Ovary (tissue), 3 donors: ENCODE data around the gene SERPINB13.
"Not testable (repeated sequence)": the region's sequence is repeated elsewhere in the genome, so short reads cannot be mapped to it uniquely, and the experiment has no call there.

Source experiments
- EP300 ChIP-seq: sonication (generic); formaldehyde crosslinking; IDR thresholded peaks from one replicate; pipeline ENCODE4 v1.6.1; 2017; ENCODE audit warnings: antibody characterized with exemption
- POLR2A ChIP-seq: fragments of 450-650 bp; IDR thresholded peaks from one replicate; pipeline ENCODE4 v1.6.1; 2017; ENCODE audit warnings: antibody characterized with exemption, mild to moderate bottlenecking, moderate library complexity
- TF ChIP-seq, protein P1 (sequence below), 3 donors: fragments of 450-650 bp in 2 of 3; fragments of 200-600 bp in 1 of 3; IDR thresholded peaks; one replicate each; pipeline versions ENCODE4 v1.5.1 to v1.8.0; 2016 to 2022; ENCODE audit warnings: antibody characterized with exemption in 3 of 3, mild to moderate bottlenecking in 1 of 3
- donor health status: DM: no; HTN: no; CAD: no.

DNA sequence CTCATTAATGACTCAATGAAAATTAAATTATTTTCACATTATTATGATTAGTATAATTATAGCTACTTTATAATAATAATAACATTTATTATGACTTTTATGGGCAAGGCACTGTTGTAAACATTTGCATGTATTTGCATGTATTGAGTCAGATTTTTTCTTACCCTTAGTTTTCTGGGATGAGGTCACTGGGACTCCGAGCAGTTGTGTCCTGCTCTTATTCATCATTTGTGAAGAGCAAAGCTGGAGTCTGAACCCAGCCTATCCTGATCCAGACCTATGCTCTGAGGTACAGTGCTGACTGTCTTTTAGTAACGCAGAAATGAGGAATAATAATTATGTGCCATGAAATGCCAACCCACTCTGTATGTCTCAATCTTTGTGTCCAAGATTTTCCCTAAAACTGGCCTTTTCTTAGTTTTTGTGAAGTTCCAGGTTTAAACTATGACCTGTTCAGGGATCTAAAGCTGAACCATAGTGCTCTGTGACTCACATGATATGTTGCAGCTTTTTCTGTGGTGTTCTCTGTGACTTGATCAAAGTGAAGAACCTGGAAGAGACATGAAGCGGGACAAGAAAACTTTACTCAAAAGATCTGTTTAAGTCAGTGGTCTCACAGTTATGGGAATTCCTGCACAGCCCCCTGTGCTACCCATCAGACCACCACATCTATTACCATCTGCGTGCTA is 55.7 kb downstream of the SERPINB13 start:
- TF ChIP-seq, protein P1, sequence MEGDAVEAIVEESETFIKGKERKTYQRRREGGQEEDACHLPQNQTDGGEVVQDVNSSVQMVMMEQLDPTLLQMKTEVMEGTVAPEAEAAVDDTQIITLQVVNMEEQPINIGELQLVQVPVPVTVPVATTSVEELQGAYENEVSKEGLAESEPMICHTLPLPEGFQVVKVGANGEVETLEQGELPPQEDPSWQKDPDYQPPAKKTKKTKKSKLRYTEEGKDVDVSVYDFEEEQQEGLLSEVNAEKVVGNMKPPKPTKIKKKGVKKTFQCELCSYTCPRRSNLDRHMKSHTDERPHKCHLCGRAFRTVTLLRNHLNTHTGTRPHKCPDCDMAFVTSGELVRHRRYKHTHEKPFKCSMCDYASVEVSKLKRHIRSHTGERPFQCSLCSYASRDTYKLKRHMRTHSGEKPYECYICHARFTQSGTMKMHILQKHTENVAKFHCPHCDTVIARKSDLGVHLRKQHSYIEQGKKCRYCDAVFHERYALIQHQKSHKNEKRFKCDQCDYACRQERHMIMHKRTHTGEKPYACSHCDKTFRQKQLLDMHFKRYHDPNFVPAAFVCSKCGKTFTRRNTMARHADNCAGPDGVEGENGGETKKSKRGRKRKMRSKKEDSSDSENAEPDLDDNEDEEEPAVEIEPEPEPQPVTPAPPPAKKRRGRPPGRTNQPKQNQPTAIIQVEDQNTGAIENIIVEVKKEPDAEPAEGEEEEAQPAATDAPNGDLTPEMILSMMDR (IDR thresholded peaks at IDR 0.05), result not testable (repeated sequence)
- TF ChIP-seq EP300, POLR2A: not testable (repeated sequence)
